NCI-H460 (cell line): ENCODE data around the gene SEMA5A. TPM values are rescaled to one million over a fixed set of nuclear protein-coding genes. Genes with fewer than 3 reads are reported as not detected.
"Not testable (repeated sequence)": the region's sequence is repeated elsewhere in the genome, so short reads cannot be mapped to it uniquely, and the experiment has no call there.

Source experiments
- DNase-seq: peaks from one replicate; pipeline ENCODE4 v3.0.0-alpha.2; 2016; ENCODE audit warnings: low read depth; ENCODE audit errors: extremely low read depth
- total RNA-seq: library from RNA; depleted of rRNA; stranded (reverse); fragments of >200 nt; shearing (Covaris generic); gene quantifications from 2 replicates; pipeline ENCODE4 v1.2.3, GENCODE V29; 2014

The SEMA5A gene
- total RNA-seq, 1 experiment from 2014 or later, result 5.3 TPM

- DNase-seq, result no peak
Observed at GRCh38 chr5:9375756-9376155, 170.1 kb downstream of the SEMA5A start.

GRCh38 chr5:9374025-9374424, 171.8 kb downstream of the SEMA5A start:
- no peak for DNase-seq

- DNase-seq, result no peak
Observed at GRCh38 chr5:9373571-9373970, 172.3 kb downstream of the SEMA5A start.

DNA sequence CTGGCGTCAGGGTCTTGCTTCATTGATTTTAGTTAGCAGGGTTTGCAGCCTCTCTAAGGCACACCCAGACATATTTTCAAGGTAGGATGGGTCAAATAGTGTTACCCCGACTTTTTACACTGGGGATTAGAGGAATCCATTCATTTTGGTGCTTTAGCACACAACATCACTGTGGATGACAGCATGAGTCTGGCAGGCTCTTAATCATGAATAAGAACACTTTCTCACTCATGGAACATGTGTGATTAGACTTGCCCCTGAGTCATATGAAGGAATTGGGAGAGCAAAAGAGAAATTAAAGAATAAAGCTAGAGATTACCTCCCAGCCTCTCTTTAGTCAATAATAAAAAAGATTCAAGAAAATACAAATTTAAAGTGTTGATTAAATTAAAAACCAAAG, 175.6 kb downstream of the SEMA5A start:
- DNase-seq, result no peak

GRCh38 chr5:9365512-9365911, 180.4 kb downstream of the SEMA5A start:
- DNase-seq, result no peak

DNA sequence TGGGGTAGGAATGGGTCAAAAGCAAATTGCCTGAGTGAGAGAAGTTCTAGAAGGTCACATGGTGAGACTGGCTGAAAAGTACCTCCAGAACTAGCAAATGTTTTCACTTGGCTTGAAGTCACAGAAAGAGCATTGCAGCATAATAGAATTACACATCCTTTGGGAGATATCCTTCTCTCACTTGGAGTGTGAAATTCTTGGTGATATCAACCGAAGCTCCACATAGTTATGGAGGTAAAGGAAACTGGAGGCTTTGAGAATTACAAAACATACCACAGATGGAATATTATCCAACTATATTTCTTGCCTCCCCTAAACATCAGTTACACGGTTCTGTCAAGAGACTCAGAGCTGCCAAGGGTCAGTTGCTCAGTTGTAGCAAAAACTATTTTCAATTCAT, 182.4 kb downstream of the SEMA5A start:
- DNase-seq, result no peak

GRCh38 chr5:9363026-9363425, 182.8 kb downstream of the SEMA5A start:
- no peak for DNase-seq

GRCh38 chr5:9362600-9362999, 183.3 kb downstream of the SEMA5A start:
- DNase-seq, result no peak

- DNase-seq, result peak; percentile 75
Observed at GRCh38 chr5:9361835-9362234, 184.0 kb downstream of the SEMA5A start.

DNA sequence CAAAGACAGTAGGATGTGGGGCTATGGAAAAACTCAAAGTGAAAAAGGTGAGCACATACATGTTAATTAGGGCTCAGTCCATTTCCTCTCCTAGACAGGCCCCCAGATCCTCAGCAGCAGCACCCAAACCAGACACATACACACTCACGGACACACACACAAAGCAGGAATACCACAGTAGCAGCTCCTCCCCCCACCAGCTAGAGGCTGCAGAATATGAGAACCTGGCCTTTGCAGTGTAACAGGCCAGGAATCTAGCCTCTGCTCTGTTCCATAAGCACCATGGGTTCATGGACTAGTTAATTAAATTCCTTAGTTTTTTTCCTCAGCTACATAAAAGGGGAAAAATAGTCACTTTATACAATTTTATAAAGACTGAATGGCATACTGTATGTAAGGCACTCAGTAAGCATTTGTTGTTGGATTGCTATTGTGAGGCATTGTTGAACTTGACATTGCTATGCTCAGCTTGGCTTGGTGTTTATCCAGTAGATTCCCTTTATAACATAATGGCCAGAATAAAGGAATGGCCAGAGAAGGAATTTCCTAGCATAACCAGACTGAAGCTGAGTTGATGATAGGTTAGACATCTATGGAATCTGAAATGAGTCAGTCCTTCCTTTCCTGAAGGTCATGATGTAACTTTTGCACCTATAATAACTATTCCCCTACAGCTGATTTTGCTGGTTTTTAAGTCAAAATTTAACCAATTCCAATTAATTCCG, 186.8 kb downstream of the SEMA5A start:
- no peak for DNase-seq

GRCh38 chr5:9356351-9356825, 189.5 kb downstream of the SEMA5A start:
- DNase-seq, result no peak

DNA sequence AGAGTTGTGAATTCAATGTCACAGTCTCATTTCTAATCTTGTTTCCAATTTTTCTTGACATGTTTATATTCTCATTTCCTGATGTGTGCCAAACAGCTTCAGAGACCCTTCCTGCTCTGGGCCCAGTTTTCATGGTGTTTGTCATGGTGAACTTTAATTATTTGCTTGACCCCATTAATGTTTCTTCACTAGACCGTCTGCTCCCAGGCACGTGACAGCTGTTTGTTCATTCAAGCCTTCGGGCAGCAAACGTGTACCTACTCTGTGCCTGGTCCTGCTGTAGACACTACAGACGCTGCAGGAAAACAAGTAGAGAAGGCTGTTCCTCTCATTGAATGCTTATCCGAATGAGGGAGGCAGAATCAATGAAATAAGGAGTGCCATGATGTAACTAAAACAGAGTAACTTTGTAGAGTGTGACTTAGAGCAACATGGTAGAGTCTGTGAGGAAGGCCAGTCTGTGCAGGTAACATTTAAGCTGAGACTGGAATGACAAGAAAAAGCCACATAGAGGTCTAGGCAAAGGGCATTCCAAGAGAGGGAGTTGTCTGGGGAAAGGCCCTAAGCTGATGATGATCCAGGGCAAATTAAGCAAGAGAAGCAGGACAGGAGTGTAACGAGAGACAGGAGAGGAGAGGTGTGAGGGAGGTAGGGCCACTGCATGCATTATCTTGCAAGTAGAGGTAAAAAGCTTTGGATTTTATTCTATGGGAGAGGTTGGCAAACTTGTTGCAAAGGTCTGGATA, 191.4 kb downstream of the SEMA5A start:
- DNase-seq, result no peak

- not testable (repeated sequence) for DNase-seq
Observed at GRCh38 chr5:9353048-9353447, 192.8 kb downstream of the SEMA5A start.

DNA sequence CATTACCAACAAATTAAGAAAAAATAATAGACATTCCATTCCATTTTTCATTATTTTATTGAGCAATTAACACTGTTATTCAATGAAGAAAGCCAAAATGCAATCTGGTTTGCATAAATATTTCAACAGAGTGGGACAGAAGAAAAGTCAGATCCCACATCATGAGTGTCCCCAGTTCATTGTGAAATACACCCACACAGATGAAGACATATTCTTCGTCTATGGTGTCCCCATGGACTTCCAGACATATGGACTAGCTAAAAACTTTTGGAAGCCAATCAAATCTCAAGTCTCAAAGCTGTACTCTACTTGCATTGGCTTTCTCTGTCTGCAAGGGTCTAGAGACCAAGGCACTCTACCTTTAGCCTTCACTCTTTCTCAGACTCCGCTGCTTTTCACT, 194.3 kb downstream of the SEMA5A start:
- DNase-seq, result no peak

DNA sequence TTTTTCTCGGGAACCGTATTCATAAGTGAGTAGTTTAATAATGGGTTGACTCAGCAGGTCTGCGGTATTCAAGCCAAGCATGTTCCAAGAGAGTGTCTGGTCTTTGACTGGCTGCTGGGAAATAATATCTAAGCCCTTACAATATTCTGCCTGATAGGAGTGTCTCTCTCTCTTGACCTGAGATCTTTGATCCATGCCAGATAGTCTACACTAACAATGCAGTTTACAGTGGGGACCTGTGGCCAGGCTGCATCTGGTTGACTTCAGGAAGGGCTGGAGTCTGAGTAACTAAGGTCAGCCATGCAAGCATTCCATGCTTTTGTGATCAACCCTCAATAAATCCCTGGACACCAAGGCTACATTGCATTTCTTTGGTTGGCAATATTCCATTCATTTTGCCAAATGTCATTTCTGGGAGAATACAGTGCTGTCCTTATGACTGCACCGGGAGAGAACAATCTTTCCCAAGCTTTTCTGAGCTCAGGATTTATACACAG, 195.5 kb downstream of the SEMA5A start:
- no peak for DNase-seq

- no peak for DNase-seq
Observed at GRCh38 chr5:9348401-9348996, 197.4 kb downstream of the SEMA5A start.

GRCh38 chr5:9347541-9348295, 198.2 kb downstream of the SEMA5A start:
- DNase-seq, result no peak

DNA sequence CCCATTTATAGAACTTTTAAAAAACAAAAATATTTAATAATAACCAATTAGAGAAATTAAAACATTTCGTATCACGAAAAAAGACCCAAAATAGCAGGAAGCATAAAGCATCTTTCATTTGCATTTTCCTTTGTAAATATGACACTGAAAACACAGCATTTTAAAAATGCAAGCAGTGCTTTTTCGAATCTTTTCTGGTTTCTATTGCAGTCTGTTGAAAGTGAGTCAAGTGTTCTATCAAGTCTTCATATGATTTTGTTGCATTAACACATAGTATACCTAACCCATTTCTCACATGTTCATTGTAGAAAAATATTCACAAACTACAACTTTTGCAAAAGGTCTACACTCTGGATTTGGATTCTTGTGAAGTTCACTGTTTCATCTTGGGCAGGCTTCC, 198.8 kb downstream of the SEMA5A start:
- no peak for DNase-seq

- DNase-seq, result no peak
Observed at GRCh38 chr5:9344751-9345240, 201.1 kb downstream of the SEMA5A start.

DNA sequence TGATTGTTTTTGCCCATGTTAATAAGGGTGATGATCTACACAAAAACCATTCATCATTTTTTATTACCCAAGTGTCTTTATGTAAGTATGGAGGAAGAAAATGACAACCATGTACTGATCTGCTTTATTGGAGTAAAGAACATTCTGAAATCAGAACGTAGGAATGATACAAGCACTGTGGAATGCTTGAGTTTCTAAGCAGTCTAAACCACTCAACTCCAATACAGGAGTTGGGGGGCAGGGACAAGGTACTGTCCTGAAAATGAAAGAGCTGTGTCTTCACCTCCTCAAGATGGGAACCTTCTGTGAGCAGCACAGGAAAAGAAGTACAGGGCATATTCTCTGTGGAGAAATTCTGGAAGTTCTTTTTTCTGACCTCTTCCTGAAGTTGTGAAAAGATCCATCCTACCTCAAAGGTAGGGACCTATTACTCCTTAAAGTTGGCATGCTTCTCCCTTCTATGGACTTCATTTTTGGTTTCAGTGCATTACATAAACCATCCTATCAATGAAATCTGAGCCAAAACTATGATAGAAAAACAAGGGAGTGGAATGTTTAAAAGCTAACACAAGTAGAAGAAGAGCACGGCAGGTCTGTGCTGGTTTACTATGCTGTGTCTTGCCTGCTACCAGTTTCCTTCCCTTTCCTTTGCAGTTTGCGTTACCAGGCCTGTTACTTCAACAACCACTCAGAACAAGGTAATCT, 202.6 kb downstream of the SEMA5A start:
- DNase-seq, result no peak
